A549 treated with ZK216348 at 1 μM for 4 hours (cell line): ENCODE data around the gene TNFSF9. TPM values are rescaled to one million over a fixed set of nuclear protein-coding genes. Genes with fewer than 3 reads are reported as not detected.

Source experiments
- total RNA-seq: library from RNA; stranded (reverse); fragments of 200-300 nt; extraction: Qiagen RNA extraction; gene quantifications from 5 replicates; pipeline ENCODE4 v1.2.3, GENCODE V29; 2022; ENCODE audit warnings: low read depth

TNFSF9 gene, protein sequence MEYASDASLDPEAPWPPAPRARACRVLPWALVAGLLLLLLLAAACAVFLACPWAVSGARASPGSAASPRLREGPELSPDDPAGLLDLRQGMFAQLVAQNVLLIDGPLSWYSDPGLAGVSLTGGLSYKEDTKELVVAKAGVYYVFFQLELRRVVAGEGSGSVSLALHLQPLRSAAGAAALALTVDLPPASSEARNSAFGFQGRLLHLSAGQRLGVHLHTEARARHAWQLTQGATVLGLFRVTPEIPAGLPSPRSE
- 3.2 to 6.5 TPM (median 6.1 TPM) in 5 replicates for total RNA-seq

DNA sequence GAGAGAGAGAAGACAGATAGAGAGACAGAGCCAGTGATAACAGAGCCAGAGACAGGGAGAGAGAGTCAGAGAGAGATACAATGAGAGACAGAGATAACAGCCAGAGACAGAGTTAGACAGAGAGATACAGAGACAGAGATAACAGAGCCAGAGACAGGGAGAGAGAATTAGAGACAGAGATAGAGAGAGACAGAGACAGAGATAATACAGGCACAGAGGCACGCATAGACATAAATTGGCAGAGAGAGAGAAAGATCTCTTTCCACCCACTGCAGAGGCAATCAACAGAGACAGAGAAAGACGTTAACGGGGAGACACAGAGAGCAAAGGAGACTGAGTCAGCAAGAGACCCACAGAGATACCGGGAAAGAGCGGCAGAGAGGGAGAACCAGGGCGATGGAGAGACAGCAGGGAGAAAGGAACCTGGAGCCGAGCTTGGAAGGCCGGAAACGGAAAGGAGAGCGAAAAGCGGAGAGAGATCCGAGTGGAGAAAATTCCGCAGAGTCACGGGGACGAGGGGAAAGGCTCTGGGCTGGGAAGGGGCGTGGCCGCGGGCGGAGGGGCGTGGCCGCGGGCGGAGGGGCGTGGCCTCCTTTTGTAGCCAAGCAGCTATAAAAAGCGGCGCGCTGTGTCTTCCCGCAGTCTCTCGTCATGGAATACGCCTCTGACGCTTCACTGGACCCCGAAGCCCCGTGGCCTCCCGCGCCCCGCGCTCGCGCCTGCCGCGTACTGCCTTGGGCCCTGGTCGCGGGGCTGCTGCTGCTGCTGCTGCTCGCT is at the start of gene TNFSF9:
Gene TNFSF9, plus strand, starts transcription at position 641 of the 777 bp plus-strand sequence. Its CDS starts 11 bp downstream, at position 652.

DNA sequence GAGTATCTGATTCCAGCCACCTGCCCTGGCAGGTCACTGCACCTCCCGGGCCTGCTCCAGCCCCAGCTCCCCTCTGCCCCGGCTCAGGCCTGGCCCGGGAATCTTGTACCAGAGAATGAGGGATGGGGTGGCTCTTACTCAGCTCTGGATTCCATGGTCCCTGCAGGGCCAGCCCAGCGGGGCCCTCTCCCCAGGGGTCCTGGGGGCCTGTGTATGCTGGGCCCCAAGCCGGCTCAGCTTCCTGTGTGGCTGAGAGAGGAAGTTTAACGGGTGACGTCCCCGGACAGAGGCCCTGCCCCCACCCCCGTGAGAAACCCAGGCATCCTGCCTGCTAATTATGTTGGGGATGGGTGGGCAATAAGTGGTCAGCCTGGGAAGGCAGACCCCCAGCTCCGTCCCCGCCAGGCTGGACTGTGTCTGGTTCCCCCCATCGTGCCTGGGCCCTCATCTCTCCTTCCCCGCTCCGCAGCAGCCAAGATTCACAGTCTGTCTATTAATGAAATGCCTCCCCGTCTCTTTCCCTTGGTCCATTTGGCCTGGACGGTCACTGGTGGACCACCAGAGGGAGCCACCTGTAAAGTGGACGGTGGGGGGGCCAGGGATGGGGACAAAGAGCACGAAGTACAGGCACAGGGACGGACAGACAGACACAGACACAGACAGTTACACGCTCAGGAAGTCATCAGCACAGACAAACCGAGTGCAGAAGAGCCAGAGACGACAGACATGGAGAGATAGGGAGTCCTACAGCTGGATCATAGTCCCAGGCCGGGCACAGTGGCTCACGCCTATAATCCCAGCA is 49.1 kb upstream of the TNFSF9 start, which contains the start of gene DENND1C:
Gene DENND1C, minus strand, starts transcription at position 247 of the 802 bp plus-strand sequence. Its CDS starts 92 bp downstream, at position 155.

DNA sequence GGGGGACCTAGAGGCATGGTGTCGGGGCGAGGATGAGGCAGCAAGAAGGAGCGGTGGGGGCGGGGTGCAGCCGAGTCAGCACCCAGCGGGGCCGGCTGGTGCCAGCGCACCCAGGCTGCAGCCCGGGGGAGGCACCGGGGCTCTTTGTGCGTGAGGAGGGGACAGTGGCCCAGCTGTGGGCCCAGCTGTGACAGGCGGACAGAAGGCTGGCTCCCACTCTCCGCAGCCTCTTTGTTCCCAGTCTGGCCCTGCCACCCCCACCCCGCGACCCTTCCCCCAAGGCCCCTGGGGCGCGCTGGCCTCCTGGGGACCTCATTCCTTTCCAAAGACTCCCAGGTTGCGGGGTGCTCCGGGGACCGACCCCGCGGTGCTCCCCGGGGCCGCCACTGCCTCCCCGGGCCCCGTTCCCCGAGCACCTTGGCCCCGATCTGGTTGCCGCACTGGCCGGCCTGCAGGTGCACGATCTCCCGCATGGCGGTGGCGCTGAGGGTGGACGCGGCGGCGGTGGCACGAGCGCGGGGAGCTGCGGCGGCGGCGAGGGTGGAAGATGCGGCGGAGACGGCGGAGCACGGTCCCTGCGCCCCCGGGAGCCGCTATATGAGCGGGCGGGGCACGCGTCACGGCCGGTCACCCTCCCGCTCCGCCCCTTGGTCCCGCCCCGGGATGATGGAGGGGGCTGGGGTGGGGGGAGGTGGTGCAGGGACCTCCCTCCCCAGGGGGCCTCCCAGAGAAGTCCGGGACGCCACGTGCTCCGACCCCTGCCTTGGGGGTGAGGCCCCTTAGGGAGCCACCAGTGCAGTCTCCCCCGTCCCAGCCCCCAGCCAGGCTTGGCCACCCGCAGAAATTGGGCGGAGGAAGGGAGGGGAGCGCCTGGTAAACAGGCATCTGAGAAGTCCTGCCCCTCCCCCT is 28.8 kb upstream of the TNFSF9 start, which contains the start of gene TUBB4A:
Gene TUBB4A, minus strand, starts transcription at position 570 of the 909 bp plus-strand sequence. Its CDS starts 97 bp downstream, at position 473.

Other genes with a start within 250 kb of the TNFSF9 start
- gene ACER1, start 197.4 kb upstream of the TNFSF9 start, total RNA-seq, result not detected in 5 replicates
- 37.0 to 72.8 TPM (median 70.3 TPM) in 5 replicates for gene CLPP, start 169.5 kb upstream of the TNFSF9 start, total RNA-seq
- 17.0 to 39.5 TPM (median 27.5 TPM) in 5 replicates for gene ALKBH7, start 158.2 kb upstream of the TNFSF9 start, total RNA-seq
- 0.50 to 1.1 TPM (median 0.69 TPM) in 5 replicates for gene PSPN, start 155.1 kb upstream of the TNFSF9 start, total RNA-seq
- 60.4 to 67.1 TPM (median 63.6 TPM) in 5 replicates for gene GTF2F1, start 137.9 kb upstream of the TNFSF9 start, total RNA-seq
- 153 to 214 TPM (median 202 TPM) in 5 replicates for gene KHSRP, start 106.2 kb upstream of the TNFSF9 start, total RNA-seq
- gene SLC25A41, start 97.3 kb upstream of the TNFSF9 start, total RNA-seq, result 0.11 to 0.23 TPM (median 0.15 TPM) in 4 of 5 replicates, not detected in the other
- 14.4 to 21.7 TPM (median 19.9 TPM) in 5 replicates for gene SLC25A23, start 71.2 kb upstream of the TNFSF9 start, total RNA-seq
- 2.2 to 6.3 TPM (median 5.2 TPM) in 5 replicates for gene CRB3, start 66.8 kb upstream of the TNFSF9 start, total RNA-seq
- gene DENND1C, start 49.2 kb upstream of the TNFSF9 start, total RNA-seq, result 0.13 to 0.27 TPM (median 0.24 TPM) in 4 of 5 replicates, not detected in the other
- gene TUBB4A, start 28.7 kb upstream of the TNFSF9 start, total RNA-seq, result 4.4 to 8.1 TPM (median 7.2 TPM) in 5 replicates
- gene CD70, start 60.1 kb downstream of the TNFSF9 start, total RNA-seq, result 10.6 to 27.7 TPM (median 22.0 TPM) in 5 replicates
- gene TNFSF14, start 139.1 kb downstream of the TNFSF9 start, total RNA-seq, result 0.05 to 0.25 TPM (median 0.12 TPM) in 4 of 5 replicates, not detected in the other
- gene C3, start 189.6 kb downstream of the TNFSF9 start, total RNA-seq, result 38.5 to 59.5 TPM (median 46.6 TPM) in 5 replicates
- 28.6 to 45.9 TPM (median 41.6 TPM) in 5 replicates for gene GPR108, start 206.6 kb downstream of the TNFSF9 start, total RNA-seq
- gene TRIP10, start 208.7 kb downstream of the TNFSF9 start, total RNA-seq, result 65.2 to 93.3 TPM (median 85.2 TPM) in 5 replicates
- 11.2 to 19.0 TPM (median 16.9 TPM) in 5 replicates for gene SH2D3A, start 236.4 kb downstream of the TNFSF9 start, total RNA-seq
- 6.1 to 7.9 TPM (median 7.1 TPM) in 5 replicates for gene VAV1, start 241.7 kb downstream of the TNFSF9 start, total RNA-seq